NCI-H2196 (cell line): ENCODE data around the gene NALCN.

ENCODE experiments used
- DNase-seq: peaks from one replicate; lab custom pipeline; 2025; ENCODE audit not compliant: unreplicated experiment; lab: John Stamatoyannopoulos, UW

NALCN gene

DNA sequence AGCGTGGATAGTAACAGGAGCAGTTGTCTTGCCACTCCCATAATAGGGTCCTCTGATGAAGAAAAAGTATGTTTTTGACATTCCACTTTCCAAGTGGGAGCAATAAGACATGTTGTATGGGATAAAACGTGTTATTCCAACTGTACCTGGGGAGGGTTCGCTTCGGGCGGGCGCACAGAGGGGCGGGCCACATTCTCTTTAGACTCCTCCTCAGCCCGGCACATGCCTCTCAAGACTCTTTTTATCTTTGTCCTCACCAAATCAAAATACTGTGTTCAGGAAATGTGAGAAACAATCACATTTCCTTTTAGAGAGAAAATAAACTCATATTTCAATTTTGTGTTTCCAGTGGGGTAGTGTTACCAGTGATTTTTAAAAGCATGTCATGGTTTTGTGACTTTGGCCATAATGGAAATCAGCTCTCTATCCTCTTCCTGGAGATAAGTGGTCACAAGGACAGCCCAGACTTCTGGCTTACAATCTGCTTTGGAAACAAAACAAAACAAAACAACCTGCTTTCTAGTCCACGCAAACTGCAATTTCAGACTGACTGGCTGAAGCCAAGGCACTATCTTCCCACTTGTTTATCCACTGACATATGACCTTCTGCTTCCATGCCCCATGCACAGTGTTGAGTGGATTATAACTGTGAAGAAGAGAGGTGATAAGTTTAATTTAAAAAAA, 276.1 kb downstream of the NALCN start:
- DNase-seq = no peak

DNA sequence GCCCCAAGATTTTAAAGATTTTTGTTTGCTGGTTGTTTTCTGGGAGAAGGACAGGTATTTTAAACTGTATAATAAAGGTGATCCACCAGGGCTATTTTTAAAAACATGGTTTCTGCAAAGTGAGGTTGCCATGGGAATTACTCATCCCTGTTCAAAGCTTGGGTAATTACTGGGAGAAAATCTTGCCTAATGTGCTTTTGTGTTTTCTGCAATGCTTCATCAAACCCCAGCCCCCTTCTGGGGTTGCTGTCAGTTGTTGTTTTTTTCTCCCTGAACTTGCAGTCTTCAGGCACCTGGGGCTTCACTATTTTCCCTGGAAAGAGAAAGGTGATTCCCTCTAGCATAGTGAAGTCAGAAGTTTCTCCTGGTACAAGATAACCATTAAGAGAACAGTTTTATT, 277.2 kb downstream of the NALCN start:
- no peak for DNase-seq

DNA sequence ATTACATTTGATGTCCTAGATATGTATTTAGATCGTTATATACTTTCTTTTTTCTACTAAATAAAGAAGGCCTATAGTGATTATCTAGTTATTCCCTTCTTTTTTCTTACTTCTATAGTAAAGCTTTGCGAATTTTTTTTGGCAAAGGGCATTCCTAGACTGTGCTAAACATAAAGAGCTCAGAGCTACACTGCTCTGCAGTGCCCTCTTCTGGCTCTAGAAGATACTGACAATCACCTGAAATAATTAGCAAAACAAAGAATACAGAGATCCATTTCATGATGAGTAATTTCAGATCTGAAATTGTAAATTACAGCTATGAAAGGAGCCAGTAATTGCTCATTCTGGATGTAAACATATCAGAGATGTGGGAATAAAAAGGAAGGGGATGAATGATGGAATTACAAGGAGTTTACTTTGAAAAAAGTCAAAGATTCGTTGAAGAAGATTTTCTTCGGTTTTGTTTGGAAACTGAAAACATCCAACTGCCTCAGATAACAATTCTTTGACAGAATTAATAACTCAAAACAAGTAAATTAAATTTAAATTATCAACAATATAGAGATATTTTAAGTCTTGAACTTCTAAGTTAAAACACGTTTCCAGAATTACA, 288.5 kb downstream of the NALCN start:
- peak; percentile 26 for DNase-seq

DNA sequence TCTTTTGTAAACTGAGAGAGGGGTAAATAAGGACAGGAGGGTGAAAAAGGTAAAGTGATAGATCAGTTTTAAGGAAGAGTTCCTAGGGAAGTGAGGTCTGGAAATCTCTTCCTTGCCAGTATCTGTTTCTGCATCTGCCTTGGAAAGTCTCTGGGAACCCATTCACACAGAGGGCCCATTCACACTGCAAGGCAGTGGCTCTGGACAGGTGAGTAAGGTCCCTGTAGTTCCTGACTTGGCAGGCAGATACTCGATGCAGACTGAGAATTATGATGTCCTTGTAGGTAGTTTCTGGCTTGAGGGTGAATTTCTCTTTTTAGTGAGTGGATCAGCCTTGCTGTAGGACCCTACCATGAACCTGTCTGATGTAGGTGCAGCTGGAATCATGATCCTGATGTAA, 293.3 kb downstream of the NALCN start:
- DNase-seq = no peak

DNA sequence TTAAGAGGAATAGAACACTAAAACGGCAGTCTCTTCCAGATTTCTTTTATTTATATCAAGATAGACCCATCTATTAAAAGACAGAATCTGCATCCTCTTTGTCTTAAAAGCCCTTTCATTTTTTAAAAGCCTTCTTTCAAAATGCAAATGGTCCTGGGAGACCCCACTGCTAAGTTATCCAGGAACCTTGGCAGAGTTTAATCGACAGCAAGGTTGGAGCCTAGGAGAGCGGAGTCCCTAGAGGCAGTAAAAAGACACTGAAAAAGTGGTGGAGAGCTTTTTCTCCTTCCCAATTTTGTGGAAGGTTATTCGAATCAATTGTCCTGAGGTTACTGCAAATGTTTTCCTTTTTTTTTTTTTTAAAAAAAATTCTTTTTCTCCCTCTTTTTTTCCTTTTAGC, 294.7 kb downstream of the NALCN start:
- no peak for DNase-seq

DNA sequence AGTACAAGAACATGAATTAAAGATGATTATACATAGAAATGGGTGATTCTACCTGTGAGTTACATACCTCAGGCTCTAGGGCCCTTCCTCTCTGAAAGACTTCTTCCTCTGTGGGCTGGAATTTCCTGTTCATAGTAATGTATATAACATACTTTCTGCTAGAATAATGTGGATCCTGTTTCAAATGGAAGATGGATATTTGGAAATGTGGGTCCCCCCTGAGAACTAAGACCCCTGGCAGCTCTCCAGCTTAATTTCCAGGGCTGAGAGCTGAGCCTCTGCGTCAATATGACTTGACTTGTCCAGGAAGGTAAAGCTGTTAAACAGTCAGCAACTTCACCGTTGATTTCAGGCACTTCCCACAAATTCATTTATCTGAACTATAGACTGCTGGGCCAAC, 296.3 kb downstream of the NALCN start:
- DNase-seq = no peak

DNA sequence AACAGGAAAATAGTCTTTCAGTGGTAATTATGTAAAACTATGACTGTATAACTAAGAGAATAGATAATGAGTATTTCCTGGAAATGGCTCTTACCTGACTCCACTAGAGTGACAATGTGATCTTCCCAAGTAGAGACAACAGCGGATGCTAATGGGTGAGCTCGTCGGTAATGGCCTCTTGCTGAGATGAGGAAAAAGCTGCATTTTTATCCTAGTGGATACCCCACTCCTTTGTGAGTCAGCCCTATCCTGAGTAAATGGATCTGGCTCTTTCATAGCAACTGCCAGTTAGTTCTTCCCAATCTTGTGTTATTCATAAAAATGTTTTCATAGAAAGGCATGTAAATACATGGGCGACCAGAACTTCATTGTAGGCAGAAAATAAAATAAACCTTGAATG, 299.5 kb downstream of the NALCN start:
- DNase-seq = no peak

DNA sequence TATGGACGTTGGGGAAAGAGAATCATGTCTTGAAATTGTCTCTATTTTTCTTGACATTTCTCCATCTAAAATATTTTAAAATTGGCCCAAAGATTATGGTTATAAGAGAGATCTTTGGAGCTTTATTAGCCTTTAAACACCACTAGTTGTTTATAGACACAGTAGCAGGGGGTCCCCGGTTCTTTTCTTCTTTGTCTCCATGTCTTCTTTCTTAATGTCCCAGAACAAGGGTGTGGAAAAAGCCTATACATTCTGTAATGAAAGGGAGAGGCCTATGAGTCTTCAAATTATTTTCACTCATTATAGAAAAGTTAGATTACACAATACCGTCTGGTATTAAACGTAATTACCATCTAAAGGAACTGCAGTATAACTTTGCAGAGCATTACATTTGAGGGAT, 300.0 kb downstream of the NALCN start:
- DNase-seq = no peak

DNA sequence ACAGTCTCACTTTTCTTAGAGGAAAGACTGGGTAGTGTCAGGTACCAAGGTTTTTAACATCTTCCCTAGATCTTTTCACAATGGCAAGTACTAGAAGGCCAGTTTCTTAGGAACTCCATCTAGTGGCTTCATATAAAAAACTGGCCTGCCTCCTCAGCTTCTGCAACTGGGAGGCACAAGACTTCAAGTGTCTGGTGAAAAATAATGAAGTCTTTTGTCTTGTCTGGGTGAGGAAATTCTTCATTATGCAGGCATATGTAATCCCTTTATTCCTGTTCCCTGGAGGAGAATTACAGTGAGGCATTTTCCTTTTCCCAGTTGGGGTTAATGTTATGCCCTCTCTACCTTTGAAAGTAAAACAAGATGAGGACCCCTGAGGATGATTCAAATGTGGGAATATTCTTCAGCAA, 300.5 kb downstream of the NALCN start:
- DNase-seq = no peak

DNA sequence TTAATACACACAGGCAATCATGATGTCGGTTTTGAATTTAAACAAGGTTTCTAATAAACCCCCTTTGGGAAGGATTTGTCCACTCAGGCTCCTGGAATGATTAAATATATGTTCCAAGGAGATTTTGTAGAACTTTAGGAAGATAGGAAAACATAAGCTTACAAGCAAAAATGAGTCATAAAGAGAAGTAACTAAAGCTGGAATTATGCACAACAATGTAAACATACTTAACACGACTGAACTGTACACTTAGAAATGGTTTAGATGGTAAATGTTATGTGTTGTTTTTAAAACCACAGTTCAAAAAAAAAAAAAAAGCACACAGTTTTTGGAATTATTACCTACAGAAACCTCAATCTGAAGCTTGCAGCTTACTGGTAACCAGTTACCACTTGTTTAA, 304.4 kb downstream of the NALCN start:
- no peak for DNase-seq

DNA sequence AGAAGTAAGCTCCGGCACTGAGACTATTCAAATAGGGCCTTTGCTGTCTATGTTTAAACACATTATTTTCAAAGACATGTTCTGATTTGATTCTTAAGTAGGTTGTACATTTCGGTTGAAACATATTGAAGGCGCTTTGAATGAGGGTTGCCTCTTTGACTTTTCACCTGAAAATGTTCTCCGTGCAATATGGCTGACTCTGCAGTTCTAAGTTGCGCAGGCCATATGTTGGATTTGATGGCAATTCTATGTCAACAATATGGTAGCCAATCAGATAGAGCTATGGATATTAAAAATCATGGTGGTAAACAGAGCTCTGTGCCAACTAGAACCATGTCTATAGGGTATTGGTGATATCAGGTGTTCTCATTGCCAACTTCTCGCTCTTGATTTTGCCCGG, 307.3 kb downstream of the NALCN start:
- DNase-seq = no peak

DNA sequence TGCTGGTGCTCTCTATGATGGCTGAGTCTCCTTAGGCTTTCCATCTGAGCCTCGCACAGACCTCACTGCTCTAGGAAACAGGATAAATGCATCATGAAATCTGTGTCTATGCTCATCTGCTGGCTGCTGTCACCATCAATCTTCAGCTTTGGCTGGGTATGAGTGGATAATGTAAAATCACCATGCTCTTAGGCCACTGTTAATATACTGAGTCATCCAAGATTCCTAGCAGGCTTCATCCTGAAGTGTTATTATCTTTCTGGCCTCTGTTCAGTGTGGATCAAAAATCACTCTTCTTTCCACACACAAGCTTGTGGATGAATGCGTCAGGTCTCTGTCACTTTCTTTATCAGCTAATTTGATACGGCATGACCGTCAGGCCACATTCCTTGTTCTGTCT, 317.4 kb downstream of the NALCN start:
- no peak for DNase-seq

DNA sequence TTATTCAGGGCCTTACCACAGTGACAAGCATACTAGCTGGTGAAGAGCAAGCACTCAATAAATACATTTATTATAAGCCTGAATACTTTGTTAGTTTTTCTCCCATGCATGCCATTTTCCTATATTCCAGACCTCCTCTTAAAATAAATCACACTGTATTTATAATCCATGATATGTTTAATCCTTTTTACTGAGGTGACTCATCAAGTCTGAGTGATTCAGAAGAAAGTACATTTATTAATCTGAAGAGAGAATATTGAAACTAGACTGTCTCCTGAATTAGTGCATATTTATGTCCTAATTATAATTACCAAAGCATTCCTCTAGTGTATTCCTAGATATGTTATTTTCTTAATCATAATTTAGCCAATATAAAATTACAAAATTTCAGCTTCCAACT, 323.3 kb downstream of the NALCN start:
- DNase-seq = no peak

DNA sequence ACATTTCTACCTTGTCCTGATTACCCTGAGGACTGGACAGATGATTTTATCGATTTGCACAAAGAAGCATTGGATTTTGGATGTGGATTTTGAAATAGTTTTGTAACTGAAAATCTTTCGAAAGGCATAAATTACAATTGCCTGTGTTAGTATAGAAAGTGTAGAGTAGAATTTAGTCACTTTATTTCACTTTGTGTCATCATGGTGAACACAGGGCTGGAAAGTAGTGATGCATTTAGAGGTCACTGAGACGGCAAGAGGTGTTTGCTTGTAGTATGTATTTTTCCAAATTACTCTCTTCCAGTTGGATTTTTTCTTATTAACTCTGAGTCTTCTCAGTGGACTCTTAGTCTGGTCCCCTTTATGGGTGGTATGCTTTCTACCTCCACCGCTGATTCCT, 326.0 kb downstream of the NALCN start:
- DNase-seq = no peak

DNA sequence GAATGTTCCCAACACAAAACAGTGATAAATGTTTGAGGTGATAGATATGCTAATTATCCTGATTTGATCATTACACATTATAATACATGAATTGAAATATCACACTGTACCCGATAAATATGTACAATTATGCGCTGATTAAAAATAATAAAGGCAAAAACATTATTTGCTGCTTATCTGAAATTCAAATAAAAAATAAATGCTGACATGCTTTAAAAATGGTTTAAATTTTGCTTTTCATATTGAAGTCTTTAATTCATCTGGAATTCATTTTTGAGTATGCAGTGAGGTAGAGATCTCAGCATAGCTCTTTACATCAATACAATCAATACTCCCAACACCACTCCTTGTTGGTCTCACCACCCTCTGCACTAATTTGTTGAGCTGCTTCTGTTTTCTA, 330.8 kb downstream of the NALCN start:
- DNase-seq = no peak

DNA sequence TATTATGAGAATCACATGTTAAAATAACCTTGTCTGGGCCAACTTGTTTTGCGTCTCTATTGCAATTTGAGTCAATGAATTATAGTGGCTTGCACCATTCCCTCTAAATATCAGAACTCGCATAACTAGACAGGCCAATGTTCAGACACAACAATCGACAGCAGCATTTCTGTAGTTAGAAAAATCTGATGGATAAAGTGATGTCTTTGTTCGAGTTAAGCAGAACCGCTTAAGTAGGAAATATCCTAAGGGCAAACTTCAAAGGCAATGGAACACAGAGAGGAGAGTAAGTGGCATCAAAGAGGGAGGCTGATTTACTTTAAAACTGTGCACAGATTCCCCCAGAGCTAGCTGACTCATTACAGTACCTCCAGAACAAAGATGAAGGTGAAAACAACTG, 333.9 kb downstream of the NALCN start:
- no peak for DNase-seq

DNA sequence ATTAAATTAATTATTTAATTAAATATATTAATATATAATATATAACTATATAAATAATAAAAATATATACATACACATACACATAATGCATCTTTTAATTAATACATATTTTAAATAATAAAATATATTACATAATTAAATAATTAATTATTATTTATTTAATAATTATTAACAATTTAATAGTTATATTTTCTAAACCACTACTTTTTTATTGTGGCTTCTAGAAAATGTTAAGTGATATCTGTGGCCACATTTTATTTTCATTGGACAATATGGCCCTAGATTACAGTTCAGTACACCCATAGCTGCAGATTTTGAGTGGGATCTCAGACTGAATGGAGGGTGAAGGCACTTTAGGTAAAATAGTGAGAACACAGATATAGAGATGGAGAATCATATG, 335.7 kb downstream of the NALCN start:
- no peak for DNase-seq

DNA sequence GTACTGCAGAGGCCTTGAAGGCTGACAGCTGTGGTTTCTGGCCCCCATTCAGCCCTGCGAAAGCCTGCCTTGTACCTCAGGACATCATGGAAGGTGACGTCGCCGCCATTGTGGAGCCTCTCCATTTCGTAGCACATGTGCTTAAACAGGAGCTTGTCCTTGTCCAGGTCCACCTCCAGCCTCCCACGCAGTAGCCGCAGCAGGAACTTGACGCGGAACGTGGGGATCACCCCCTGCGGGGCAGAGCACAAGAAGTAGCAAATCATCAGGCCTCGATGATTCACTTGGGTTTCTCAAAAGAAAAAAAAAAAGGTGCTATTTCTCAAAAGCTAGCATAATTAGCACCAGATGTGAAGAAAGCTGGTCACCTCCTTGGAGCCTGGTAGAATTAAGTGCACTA, 351.0 kb downstream of the NALCN start:
- no peak for DNase-seq

DNA sequence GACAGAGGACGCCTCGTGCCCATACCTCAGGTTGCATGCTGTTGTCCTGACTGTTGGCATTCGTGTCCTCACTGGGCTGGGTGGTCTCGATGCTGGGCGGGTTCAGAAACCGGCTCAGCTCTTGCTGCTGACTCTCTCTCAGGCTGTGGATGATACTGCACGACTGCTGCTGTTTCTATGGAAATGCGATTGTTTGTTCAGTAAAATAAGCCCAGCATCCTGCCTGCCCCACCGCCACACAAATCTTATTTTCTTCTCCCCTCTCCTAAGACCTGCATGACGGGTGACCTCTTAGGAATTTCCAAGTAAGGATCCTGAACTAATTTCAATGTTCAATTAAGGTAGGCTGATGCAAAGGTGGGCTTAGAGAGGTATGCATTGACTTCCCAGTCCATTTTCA, 356.5 kb downstream of the NALCN start:
- no peak for DNase-seq

DNA sequence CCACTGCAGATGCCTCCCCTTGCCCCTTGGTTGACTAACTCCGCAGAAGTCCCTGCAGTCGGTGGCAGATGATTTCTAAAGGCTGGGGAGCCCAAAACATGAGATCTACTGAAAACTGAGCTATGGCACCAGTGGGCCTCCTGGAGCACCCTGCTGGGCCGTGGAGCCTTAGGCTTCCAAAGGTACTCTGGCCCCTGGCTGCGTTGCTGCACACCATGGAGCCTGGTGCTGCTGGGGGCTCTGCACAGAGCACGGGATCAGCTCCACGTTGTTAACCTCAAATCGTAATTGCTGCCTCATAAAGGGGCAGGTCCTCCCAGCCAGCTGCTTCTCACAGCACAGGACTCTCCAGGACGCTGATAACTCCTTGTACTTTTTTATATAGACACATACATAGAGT, 357.5 kb downstream of the NALCN start:
- DNase-seq = no peak

DNA sequence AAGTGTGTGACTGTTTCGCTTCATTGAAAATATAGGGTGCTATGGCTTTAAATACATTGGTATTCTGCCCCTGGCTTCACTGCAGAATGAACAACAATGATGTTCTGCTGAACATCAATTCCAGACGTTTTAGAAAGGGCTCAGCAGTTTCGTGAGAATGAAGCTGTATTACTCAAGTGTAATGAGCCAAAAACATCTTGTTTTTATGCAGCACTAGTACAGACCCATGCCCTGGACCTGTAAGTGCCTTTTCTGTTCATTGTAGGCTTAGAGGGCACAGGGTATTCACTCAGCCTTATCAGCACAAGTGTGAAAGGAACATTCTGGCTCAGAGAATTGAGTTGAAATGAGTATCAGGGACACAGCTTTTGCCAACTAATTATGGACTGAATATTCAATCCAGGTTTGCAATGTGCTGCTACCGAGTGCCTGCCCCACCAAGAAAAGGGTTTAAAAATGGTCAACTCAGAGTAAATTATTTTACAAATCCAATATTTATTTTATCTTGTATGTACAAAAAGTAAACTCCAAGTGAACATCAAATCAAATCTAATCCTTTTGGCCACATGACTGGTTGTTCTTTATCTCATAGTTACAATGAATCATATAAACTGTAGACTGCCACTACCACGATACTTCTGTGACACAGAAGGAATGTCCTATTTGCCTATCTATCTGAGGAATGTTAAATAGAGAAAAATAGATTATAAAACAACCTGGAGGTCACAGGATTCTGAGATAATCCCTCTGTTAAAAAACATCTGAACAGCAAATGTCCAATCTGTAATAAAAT, 362.8 kb downstream of the NALCN start:
- DNase-seq = no peak

DNA sequence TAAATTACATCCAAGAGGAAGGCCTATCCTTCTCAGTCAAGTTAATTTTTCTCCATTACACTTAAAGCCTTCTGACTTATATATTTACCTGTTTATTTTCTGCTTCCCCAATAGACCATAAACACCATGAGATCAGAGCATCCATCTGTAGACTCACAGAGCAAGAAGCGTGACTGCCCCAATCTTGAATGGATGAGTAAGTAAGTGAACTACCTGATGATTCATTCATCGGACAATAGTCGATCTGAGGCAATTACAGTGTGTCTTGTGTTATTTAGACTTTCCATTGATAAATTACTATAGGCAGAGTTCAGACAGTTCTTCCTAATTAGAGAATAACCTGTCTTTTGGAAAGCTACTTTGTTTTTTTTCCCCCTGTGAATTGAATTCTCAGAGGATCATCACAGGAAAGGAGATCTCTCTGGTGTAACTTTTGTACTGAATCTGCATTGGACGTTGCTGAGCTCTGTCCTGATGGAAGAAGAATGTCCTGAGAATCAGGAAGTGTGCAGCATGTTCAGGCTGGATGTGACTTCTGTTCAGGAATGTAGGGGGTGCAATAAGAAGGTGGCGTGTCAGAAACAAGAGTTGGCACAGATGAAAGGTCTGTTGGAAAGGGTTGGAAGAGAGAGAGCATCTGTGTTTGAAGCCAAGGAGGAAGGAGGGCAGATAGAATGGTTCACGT, 367.0 kb downstream of the NALCN start:
- no peak for DNase-seq
